H1 (cell line): ENCODE data around the gene ATR. TPM values are rescaled to one million over a fixed set of nuclear protein-coding genes. Genes with fewer than 3 reads are reported as not detected.

Experiments
- CHD7 ChIP-seq: fragments of 300-600 bp; sonication (generic); IDR thresholded peaks from 2 replicates; pipeline ENCODE4 v1.7.1; 2012; ENCODE audit warnings: low read length, moderate library complexity, mild to moderate bottlenecking, inconsistent platforms; ENCODE audit not compliant: insufficient replicate concordance
- EGR1 ChIP-seq: IDR thresholded peaks from 2 replicates; pipeline ENCODE4 v1.6.1; 2011; ENCODE audit warnings: low read depth, low read length, borderline replicate concordance
- KDM5A ChIP-seq: fragments of 200-600 bp; IDR thresholded peaks from 2 replicates; pipeline ENCODE4 v1.7.1; 2012; ENCODE audit warnings: mild to moderate bottlenecking, low read length, inconsistent platforms, mixed read lengths
- MAFK ChIP-seq: IDR thresholded peaks from 2 replicates; pipeline ENCODE4 v1.6.1; 2012; ENCODE audit warnings: low read depth, mild to moderate bottlenecking, improper control_type of control experiment, low read length
- polyA plus RNA-seq, 7 experiments: library from polyadenylated mRNA; depleted of rRNA in 3 of 7; stranded (reverse) in 5 of 7; unstranded in 2 of 7; fragments of >200 nt in 5 of 7; fragments of 200-250 nt in 2 of 7; gene quantifications; 1 replicate in 5 of 7; 2 replicates in 1 of 7; 4 replicates in 1 of 7; pipeline versions ENCODE4 v1.2.1 to v1.2.3, GENCODE V29; 2011 to 2013; ENCODE audit warnings: missing spikeins in 2 of 7, mixed read lengths in 2 of 7
- total RNA-seq: library from RNA; stranded (reverse); fragmentation: NEBNext Ultra II Directional; extraction: Animal tissue kit (Norgen Biotek cat#: 25700); gene quantifications from 2 replicates; pipeline ENCODE4 v1.2.1, GENCODE V29; 2021
- TF ChIP-seq, protein P1 (sequence below): IDR thresholded peaks from 2 replicates; pipeline ENCODE4 v1.6.1; 2012; ENCODE audit warnings: low read length, inconsistent platforms

The ATR gene
- total and polyA plus RNA-seq, 2 of the 8 experiments (the other 6 are each of a cell fraction or from before 2014, with no cell fraction given): 8.4 to 23.2 TPM

- TF ChIP-seq, protein P1, sequence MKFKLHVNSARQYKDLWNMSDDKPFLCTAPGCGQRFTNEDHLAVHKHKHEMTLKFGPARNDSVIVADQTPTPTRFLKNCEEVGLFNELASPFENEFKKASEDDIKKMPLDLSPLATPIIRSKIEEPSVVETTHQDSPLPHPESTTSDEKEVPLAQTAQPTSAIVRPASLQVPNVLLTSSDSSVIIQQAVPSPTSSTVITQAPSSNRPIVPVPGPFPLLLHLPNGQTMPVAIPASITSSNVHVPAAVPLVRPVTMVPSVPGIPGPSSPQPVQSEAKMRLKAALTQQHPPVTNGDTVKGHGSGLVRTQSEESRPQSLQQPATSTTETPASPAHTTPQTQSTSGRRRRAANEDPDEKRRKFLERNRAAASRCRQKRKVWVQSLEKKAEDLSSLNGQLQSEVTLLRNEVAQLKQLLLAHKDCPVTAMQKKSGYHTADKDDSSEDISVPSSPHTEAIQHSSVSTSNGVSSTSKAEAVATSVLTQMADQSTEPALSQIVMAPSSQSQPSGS: no peak
- TF ChIP-seq EGR1: no peak
- TF ChIP-seq CHD7: no peak
- no peak for TF ChIP-seq MAFK
- TF ChIP-seq KDM5A: no peak
Measured at GRCh38 chr3:142568393-142569017, 10.0 kb downstream of the ATR start (continued).
